ENCODE data around the gene ATG9B. TPM values are rescaled to one million over a fixed set of nuclear protein-coding genes. Genes with fewer than 3 reads are reported as not detected.
A peak's percentile ranks its signal among the peaks of the same experiment; 100 is the strongest.

The ATG9B gene
- total and polyA plus RNA-seq, 3 experiments from 2014 or later, result 3.8 to 15.4 (median 4.2) TPM

GRCh38 chr7:151039850-151040548 is 15.7 kb upstream of the ATG9B start:
- H3K36me3 ChIP-seq (ENCODE audit: insufficient read depth, low read length), result peaks cover 20% of the 10 kb centered on the region
- Mint-ChIP-seq H3K36me3 (peaks cover 0 to 42% (median 2%) of the 10 kb centered on the region in 3 donors), H3K9me3 (no peaks in the 10 kb centered on the region), H3K4me1 (peaks cover 0 to 14% (median 7%) of the 10 kb centered on the region in 3 donors), H3K27me3 (no peaks in the 10 kb centered on the region), H3K27ac (peak overlapping the region in 1 of 8 donors; percentile 72), H3K4me3 (no peak overlapping the region)
- no peak for DNase-seq
- H3K27ac ChIP-seq (ENCODE audit: low read depth, low read length), result peak overlapping the region; percentile 24
- CTCF ChIA-PET, result no interaction called here
- H3K9me3 ChIP-seq (ENCODE audit: low read length), result no peaks in the 10 kb centered on the region
- no peaks in the 10 kb centered on the region for H3K27me3 ChIP-seq (ENCODE audit: insufficient read depth, low read length, poor library complexity, severe bottlenecking)
- H3K4me1 ChIP-seq (ENCODE audit: insufficient read depth, low read length), result no peaks in the 10 kb centered on the region
- no peak overlapping the region for H3K4me3 ChIP-seq (ENCODE audit: low read length)
- POLR2A ChIA-PET, result no interaction called here

- Histone ChIP-seq H3K27me3 (ENCODE audit: insufficient read depth, low read length, poor library complexity, severe bottlenecking) (no peaks in the 10 kb centered on the region), H3K36me3 (ENCODE audit: insufficient read depth, low read length) (peaks cover 21% of the 10 kb centered on the region), H3K9me3 (ENCODE audit: low read length) (no peaks in the 10 kb centered on the region), H3K4me3 (ENCODE audit: low read length) (no peak overlapping the region), H3K4me1 (ENCODE audit: insufficient read depth, low read length) (no peaks in the 10 kb centered on the region), H3K27ac (ENCODE audit: low read depth, low read length) (peak overlapping the region; percentile 61)
- Mint-ChIP-seq H3K27me3 (no peaks in the 10 kb centered on the region), H3K9me3 (no peaks in the 10 kb centered on the region), H3K4me1 (peaks cover 0 to 14% (median 7%) of the 10 kb centered on the region in 3 donors), H3K4me3 (no peak overlapping the region), H3K36me3 (peaks cover 0 to 41% (median 2%) of the 10 kb centered on the region in 3 donors), H3K27ac (peak overlapping the region in 5 of 8 donors; percentile 23 to 89 (median 72))
- ChIA-PET POLR2A (no interaction called here), CTCF (no interaction called here)
- peak in 2 of 5 donors; percentile 29 to 64 for DNase-seq
Measured at GRCh38 chr7:151038951-151039849, 14.9 kb upstream of the ATG9B start.

DNA sequence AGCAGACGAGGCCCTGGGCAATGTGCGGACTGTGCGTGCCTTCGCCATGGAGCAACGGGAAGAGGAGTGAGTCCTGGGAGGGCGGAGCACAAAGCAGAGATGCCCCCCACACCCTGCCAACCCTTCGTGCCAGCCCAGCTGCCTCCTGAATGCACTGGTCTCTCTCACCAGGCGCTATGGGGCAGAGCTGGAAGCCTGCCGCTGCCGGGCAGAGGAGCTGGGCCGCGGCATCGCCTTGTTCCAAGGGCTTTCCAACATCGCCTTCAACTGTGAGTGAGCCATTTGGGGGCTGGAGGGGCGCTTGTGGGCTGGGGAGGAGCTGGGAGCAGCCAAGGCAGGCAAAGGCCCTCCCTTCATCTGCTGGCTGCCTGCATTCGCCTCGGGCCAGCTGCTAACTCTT is 11.6 kb upstream of the ATG9B start:
- H3K36me3 Mint-ChIP-seq, result peaks cover 0 to 54% (median 0%) of the 10 kb centered on the region in 3 donors
- Histone ChIP-seq H3K9me3 (ENCODE audit: low read length) (no peaks in the 10 kb centered on the region), H3K36me3 (ENCODE audit: insufficient read depth, low read length) (peaks cover 21% of the 10 kb centered on the region), H3K4me3 (ENCODE audit: low read length) (no peak overlapping the region), H3K4me1 (ENCODE audit: insufficient read depth, low read length) (no peaks in the 10 kb centered on the region), H3K27ac (ENCODE audit: low read depth, low read length) (no peak overlapping the region), H3K27me3 (ENCODE audit: insufficient read depth, low read length, poor library complexity, severe bottlenecking) (no peaks in the 10 kb centered on the region)
- ChIA-PET POLR2A (no interaction called here), CTCF (no interaction called here)
- no peak overlapping the region for H3K27ac Mint-ChIP-seq
- no peak overlapping the region for H3K4me3 Mint-ChIP-seq
- peaks cover 0 to 22% (median 7%) of the 10 kb centered on the region in 3 donors for H3K4me1 Mint-ChIP-seq
- no peak for DNase-seq
- peaks cover 0 to 1% of the 10 kb centered on the region in 2 donors for H3K27me3 Mint-ChIP-seq
- no peaks in the 10 kb centered on the region for H3K9me3 Mint-ChIP-seq

DNA sequence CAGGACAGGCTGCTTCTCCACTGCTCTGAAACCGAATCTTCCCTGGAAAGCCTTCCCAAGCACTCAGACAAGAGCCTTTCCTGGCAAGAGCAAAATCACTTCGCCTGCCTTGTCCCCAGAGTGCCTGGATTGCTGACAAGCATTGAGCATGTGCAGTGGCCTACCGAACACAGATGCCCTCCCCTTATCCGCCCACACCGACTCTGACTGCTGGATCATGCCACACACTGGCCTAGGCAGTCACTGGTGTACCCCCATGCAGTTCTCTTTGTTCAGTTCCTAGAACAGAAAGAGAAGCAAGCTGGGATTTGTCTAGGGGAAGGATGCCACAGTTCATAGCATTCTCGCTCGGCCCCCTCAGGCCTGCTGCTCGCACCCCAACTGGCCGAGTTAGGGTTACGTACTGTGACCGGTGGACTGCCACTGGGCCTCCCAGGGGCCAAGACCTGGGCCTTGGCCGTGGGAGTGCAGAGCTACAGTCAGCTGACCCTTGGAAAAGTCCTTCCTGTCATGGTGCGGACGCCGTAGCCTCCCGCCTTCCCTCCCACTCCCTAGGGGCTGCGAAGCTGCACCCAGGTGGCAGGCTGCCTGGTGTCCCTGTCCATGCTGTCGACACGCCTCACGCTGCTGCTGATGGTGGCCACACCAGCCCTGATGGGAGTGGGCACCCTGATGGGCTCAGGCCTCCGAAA is 10.9 kb upstream of the ATG9B start:
- DNase-seq, result no peak
- Histone ChIP-seq H3K27ac (ENCODE audit: low read depth, low read length) (no peak overlapping the region), H3K27me3 (ENCODE audit: insufficient read depth, low read length, poor library complexity, severe bottlenecking) (no peaks in the 10 kb centered on the region), H3K4me1 (ENCODE audit: insufficient read depth, low read length) (no peaks in the 10 kb centered on the region), H3K9me3 (ENCODE audit: low read length) (no peaks in the 10 kb centered on the region), H3K36me3 (ENCODE audit: insufficient read depth, low read length) (peaks cover 21% of the 10 kb centered on the region), H3K4me3 (ENCODE audit: low read length) (no peak overlapping the region)
- Mint-ChIP-seq H3K9me3 (no peaks in the 10 kb centered on the region), H3K4me3 (no peak overlapping the region), H3K27ac (no peak overlapping the region), H3K4me1 (peaks cover 0 to 24% (median 7%) of the 10 kb centered on the region in 3 donors), H3K27me3 (peaks cover 0 to 1% of the 10 kb centered on the region in 2 donors), H3K36me3 (peaks cover 0 to 54% (median 0%) of the 10 kb centered on the region in 3 donors)
- CTCF ChIA-PET, result no interaction called here
- POLR2A ChIA-PET, result no interaction called here

DNA sequence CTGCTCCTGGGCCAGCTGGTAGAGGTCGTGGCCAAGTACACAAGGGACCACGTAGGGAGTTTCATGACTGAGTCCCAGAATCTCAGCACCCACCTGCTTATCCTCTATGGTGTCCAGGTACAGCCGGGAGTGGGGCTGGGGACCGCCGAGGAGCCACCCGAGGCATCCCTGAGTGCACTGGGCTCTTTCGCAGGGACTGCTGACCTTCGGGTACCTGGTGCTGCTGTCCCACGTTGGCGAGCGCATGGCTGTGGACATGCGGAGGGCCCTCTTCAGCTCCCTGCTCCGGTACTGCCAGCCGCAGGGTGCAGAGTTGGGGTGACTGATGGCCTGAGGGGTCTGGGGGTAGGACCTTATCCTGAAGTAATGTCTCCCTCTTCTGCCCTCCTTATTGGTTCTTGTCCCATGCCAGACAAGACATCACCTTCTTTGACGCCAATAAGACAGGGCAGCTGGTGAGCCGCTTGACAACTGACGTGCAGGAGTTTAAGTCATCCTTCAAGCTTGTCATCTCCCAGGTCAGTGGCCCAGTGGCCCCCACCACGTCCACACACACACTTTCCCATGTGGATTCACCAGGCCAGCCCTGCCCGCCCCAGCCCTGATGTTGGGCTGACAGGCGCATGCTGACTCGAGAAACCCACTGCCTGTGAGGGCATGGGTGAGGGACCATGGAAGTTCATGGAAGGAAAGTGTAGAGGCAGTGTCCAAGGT is 10.2 kb upstream of the ATG9B start:
- H3K4me3 ChIP-seq (ENCODE audit: low read length), result no peak overlapping the region
- CTCF ChIA-PET, result no interaction called here
- H3K27ac Mint-ChIP-seq, result peak overlapping the region in 1 of 8 donors; percentile 76
- peaks cover 0 to 55% (median 0%) of the 10 kb centered on the region in 3 donors for H3K36me3 Mint-ChIP-seq
- H3K27me3 ChIP-seq (ENCODE audit: insufficient read depth, low read length, poor library complexity, severe bottlenecking), result no peaks in the 10 kb centered on the region
- H3K36me3 ChIP-seq (ENCODE audit: insufficient read depth, low read length), result peaks cover 21% of the 10 kb centered on the region
- H3K4me1 ChIP-seq (ENCODE audit: insufficient read depth, low read length), result peaks cover 4% of the 10 kb centered on the region
- H3K4me1 Mint-ChIP-seq, result peaks cover 5 to 23% (median 6%) of the 10 kb centered on the region in 3 donors
- DNase-seq, result no peak
- no peak overlapping the region for H3K27ac ChIP-seq (ENCODE audit: low read depth, low read length)
- peaks cover 0 to 1% of the 10 kb centered on the region in 2 donors for H3K27me3 Mint-ChIP-seq
- H3K4me3 Mint-ChIP-seq, result no peak overlapping the region
- no peaks in the 10 kb centered on the region for H3K9me3 ChIP-seq (ENCODE audit: low read length)
- POLR2A ChIA-PET, result no interaction called here
- H3K9me3 Mint-ChIP-seq, result no peaks in the 10 kb centered on the region

DNA sequence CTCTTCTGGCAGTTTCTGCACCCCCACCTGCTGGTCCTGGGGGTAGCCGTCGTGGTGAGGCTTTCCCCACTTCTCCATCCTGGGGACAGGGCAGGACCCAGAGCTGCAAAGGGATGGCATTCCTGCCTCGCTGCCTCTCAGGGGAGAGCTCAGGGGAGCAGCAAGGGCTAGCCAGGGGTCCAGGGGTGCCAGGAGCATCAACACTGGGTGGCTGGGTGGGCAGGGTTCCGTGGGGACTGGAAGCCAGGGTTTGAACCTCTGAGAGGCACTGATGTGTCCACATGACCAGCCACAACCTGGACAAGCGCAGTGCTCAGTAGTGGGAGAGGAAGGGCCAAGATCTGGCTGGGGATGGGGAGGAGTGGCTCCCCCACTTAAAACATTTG is 9.6 kb upstream of the ATG9B start:
- Histone ChIP-seq H3K4me1 (ENCODE audit: insufficient read depth, low read length) (peaks cover 10% of the 10 kb centered on the region), H3K4me3 (ENCODE audit: low read length) (no peak overlapping the region), H3K27me3 (ENCODE audit: insufficient read depth, low read length, poor library complexity, severe bottlenecking) (no peaks in the 10 kb centered on the region), H3K36me3 (ENCODE audit: insufficient read depth, low read length) (peaks cover 21% of the 10 kb centered on the region), H3K27ac (ENCODE audit: low read depth, low read length) (no peak overlapping the region), H3K9me3 (ENCODE audit: low read length) (no peaks in the 10 kb centered on the region)
- no peaks in the 10 kb centered on the region for H3K9me3 Mint-ChIP-seq
- CTCF ChIA-PET, result interaction anchor here (1.0 to 2.6 kb wide), 2 partner anchors 16 to 76 kb away, joined by 3 to 12 read pairs; no protein-coding TSS in a partner anchor
- H3K36me3 Mint-ChIP-seq, result peaks cover 0 to 56% (median 0%) of the 10 kb centered on the region in 3 donors
- no peak overlapping the region for H3K27ac Mint-ChIP-seq
- no peak for DNase-seq
- peaks cover 7 to 22% (median 11%) of the 10 kb centered on the region in 3 donors for H3K4me1 Mint-ChIP-seq
- peaks cover 0 to 1% of the 10 kb centered on the region in 2 donors for H3K27me3 Mint-ChIP-seq
- POLR2A ChIA-PET, result no interaction called here
- H3K4me3 Mint-ChIP-seq, result no peak overlapping the region

DNA sequence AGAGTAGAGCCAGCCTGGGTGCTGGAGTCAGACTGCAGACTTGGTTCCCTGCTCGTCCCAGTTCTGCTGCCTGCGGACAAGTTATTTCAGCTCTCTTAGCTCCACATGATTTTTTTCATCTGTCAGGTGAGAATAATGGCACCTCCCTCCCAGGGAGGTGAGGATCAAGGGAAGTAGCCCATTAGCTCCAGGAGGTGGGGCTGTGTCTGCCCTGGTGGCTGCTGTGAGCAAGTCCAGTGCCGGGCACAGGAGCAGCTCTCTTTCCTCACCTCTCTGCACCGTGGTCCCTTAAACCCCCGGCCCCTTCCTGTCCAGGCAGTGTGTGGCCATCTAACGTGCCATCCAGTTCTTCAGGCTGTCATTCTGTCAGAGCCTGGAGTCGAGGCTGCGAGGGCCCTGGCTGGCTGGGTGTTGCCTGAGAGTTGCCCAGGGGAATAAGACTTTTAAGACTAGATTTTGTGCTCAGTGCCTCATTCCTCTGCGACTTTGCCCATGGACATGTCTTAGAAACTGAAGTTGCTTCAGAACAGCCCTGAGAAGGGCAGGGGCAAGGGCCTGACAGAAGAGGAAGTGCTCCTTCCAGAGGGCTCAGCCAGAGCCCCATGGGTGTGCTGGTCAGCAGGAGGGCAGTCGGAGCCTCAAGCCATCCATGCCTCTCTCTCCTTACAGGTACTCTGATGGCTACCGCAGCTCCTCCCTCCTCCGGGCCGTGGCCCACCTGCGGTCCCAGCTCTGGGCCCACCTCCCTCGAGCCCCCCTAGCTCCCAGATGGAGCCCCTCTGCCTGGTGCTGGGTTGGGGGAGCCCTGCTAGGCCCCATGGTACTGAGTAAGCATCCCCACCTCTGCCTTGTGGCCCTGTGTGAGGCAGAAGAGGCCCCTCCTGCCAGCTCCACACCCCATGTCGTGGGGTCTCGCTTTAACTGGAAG is 8.9 kb upstream of the ATG9B start:
- POLR2A ChIA-PET, result no interaction called here
- H3K4me3 ChIP-seq (ENCODE audit: low read length), result no peak overlapping the region
- no peaks in the 10 kb centered on the region for H3K27me3 ChIP-seq (ENCODE audit: insufficient read depth, low read length, poor library complexity, severe bottlenecking)
- H3K9me3 Mint-ChIP-seq, result no peaks in the 10 kb centered on the region
- CTCF ChIA-PET, result interaction anchor here (1.0 to 2.6 kb wide), 2 partner anchors 15 to 77 kb away, joined by 3 to 12 read pairs; no protein-coding TSS in a partner anchor
- peaks cover 0 to 1% of the 10 kb centered on the region in 2 donors for H3K27me3 Mint-ChIP-seq
- peaks cover 21% of the 10 kb centered on the region for H3K36me3 ChIP-seq (ENCODE audit: insufficient read depth, low read length)
- H3K27ac Mint-ChIP-seq, result no peak overlapping the region
- H3K27ac ChIP-seq (ENCODE audit: low read depth, low read length), result no peak overlapping the region
- H3K4me1 ChIP-seq (ENCODE audit: insufficient read depth, low read length), result peaks cover 13% of the 10 kb centered on the region
- no peak overlapping the region for H3K4me3 Mint-ChIP-seq
- H3K4me1 Mint-ChIP-seq, result peaks cover 11 to 27% (median 15%) of the 10 kb centered on the region in 3 donors
- peaks cover 0 to 60% (median 3%) of the 10 kb centered on the region in 3 donors for H3K36me3 Mint-ChIP-seq
- H3K9me3 ChIP-seq (ENCODE audit: low read length), result no peaks in the 10 kb centered on the region
- DNase-seq, result no peak
